ENCODE data around the gene DGKB.

DNA sequence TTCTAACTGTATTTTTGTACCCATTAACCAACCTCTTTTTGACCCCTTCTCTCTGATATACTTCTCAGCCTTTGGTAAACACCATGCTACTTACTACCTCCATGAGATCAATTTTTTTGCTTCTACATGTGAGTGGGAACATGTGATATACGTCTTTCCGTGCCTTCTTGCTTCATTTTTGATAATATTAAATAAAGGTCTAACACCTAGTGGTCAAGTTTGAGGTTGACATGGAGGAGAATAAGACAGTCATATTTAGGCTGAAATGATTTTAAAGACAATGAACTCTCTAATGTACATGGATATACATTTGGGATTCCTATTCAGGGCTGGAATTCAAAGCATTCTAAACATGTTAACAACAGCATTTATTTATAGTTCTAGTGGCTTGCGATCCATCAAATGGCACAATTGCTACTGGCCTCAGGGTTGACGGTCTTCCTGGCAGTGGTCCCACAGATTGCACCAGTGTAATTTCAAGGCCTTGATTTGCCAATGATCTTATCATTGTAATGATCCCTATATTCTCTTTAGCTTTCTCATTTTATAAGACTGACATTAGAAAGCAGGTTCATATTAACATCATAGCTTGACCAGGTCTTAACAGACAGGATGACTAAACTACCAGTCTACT lies 597.2 kb downstream of the DGKB start:
- no peak for TF ChIP-seq POLR2AphosphoS5 (IDR thresholded peaks at IDR 0.05)
- no peak for TF ChIP-seq EP300 (IDR thresholded peaks at IDR 0.05)
- no peak for TF ChIP-seq CTCF (IDR thresholded peaks at IDR 0.05)
- no peak for TF ChIP-seq POLR2A (IDR thresholded peaks at IDR 0.05)

Data from sigmoid colon (tissue), 4 donors.